Activated CD4-positive, alpha-beta T cell treated with anti-CD3 and anti-CD28 coated beads, Interleukin-2, Interleukin-4, amounts not matched to agents 100 ng/mL and 50 ng/mL, durations not matched to agents 16 hours and 8 hours (primary cell): ENCODE results near the gene ARF3.

Experiments
- DNase-seq: peaks from one replicate; pipeline ENCODE4 v3.0.0-alpha.2; 2020; ENCODE audit warnings: low spot score

The ARF3 gene

GRCh38 chr12:48966177-48966895, 9.0 kb upstream of the ARF3 start:
- no peak for DNase-seq

- no peak for DNase-seq
Measured at GRCh38 chr12:48965298-48965838, 8.1 kb upstream of the ARF3 start.

GRCh38 chr12:48961801-48962200, 4.5 kb upstream of the ARF3 start:
- DNase-seq = no peak

- no peak for DNase-seq
Measured at GRCh38 chr12:48961331-48961730, 4.0 kb upstream of the ARF3 start.

GRCh38 chr12:48960834-48961233, 3.5 kb upstream of the ARF3 start:
- no peak for DNase-seq

GRCh38 chr12:48958049-48958388, 732 bp upstream of the ARF3 start:
- no peak for DNase-seq

GRCh38 chr12:48956279-48957140, 777 bp downstream of the ARF3 start:
- peak; percentile 32 for DNase-seq

- no peak for DNase-seq
Measured at GRCh38 chr12:48954841-48955501, 2.3 kb downstream of the ARF3 start.

- DNase-seq = no peak
Measured at GRCh38 chr12:48954061-48954460, 3.2 kb downstream of the ARF3 start.

GRCh38 chr12:48952691-48953090, 4.6 kb downstream of the ARF3 start:
- no peak for DNase-seq

GRCh38 chr12:48947727-48948126, 9.6 kb downstream of the ARF3 start:
- no peak for DNase-seq

- no peak for DNase-seq
Measured at GRCh38 chr12:48946943-48947342, 10.3 kb downstream of the ARF3 start.

- DNase-seq = no peak
Measured at GRCh38 chr12:48946205-48946604, 11.1 kb downstream of the ARF3 start.

GRCh38 chr12:48943221-48943620, 14.1 kb downstream of the ARF3 start:
- DNase-seq = no peak

- DNase-seq = no peak
Measured at GRCh38 chr12:48940181-48940580, 17.1 kb downstream of the ARF3 start.

- no peak for DNase-seq
Measured at GRCh38 chr12:48938805-48939204, 18.5 kb downstream of the ARF3 start.

- DNase-seq = no peak
Measured at GRCh38 chr12:48937170-48937569, 20.1 kb downstream of the ARF3 start.

- peak; percentile 82 for DNase-seq
Measured at GRCh38 chr12:48936379-48936979, 20.8 kb downstream of the ARF3 start.

- DNase-seq = no peak
Measured at GRCh38 chr12:48934312-48934706, 23.0 kb downstream of the ARF3 start.

GRCh38 chr12:48933664-48934311, 23.5 kb downstream of the ARF3 start:
- DNase-seq = no peak

GRCh38 chr12:48932878-48933277, 24.4 kb downstream of the ARF3 start:
- no peak for DNase-seq

- no peak for DNase-seq
Measured at GRCh38 chr12:48930475-48930874, 26.8 kb downstream of the ARF3 start.
